ENCODE data around the gene SMIM14.

Gene SMIM14

DNA sequence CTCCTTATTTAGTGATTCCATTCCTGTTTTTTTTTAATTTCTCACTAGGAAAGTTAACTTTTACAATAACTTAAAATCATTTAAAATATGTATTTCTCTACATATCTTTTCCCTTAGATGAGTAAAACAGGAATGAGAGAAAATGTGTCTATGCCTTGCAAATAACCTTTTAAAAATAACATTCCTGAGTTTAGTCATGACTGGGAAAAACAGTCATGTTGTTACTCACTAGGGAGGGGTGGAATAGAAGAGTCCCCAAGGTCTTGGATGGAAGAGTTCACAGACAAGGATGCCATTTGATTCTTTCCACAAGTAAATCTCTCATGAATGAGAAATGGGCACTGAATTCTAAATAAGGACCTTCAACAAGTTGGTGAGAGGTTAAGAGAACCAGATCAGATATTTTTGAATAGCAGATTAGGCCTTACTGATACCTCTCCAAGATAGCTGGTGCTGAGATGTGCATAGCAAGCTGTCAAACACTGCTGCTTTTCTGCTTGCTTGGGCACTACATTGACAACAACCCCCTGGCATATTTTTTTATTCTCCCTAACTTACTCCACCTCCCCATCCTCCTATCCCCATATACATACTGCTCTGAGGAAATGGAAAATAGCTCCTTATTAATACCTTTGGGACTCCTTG is 136.5 kb downstream of the SMIM14 start:
- H3K4me1 ChIP-seq (ENCODE audit: control insufficient read depth, low read length): no peaks in the 10 kb centered on the region
- H3K9me2 ChIP-seq (replicated peaks; ENCODE audit: control insufficient read depth, low read length): no peaks in the 10 kb centered on the region
- H4K20me1 ChIP-seq (ENCODE audit: control insufficient read depth, insufficient read depth, low read depth, low read length): no peaks in the 10 kb centered on the region
- TF ChIP-seq EZH2phosphoT487 (IDR thresholded peaks at IDR 0.05; ENCODE audit: borderline replicate concordance, low read length): no peak
- TF ChIP-seq, protein P1, sequence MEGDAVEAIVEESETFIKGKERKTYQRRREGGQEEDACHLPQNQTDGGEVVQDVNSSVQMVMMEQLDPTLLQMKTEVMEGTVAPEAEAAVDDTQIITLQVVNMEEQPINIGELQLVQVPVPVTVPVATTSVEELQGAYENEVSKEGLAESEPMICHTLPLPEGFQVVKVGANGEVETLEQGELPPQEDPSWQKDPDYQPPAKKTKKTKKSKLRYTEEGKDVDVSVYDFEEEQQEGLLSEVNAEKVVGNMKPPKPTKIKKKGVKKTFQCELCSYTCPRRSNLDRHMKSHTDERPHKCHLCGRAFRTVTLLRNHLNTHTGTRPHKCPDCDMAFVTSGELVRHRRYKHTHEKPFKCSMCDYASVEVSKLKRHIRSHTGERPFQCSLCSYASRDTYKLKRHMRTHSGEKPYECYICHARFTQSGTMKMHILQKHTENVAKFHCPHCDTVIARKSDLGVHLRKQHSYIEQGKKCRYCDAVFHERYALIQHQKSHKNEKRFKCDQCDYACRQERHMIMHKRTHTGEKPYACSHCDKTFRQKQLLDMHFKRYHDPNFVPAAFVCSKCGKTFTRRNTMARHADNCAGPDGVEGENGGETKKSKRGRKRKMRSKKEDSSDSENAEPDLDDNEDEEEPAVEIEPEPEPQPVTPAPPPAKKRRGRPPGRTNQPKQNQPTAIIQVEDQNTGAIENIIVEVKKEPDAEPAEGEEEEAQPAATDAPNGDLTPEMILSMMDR (IDR thresholded peaks at IDR 0.05; ENCODE audit: low read depth, low read length, poor library complexity, severe bottlenecking): no peak
- H3K27me3 ChIP-seq (ENCODE audit: control insufficient read depth, low read length): no peaks in the 10 kb centered on the region
- H3K79me2 ChIP-seq (ENCODE audit: control insufficient read depth, low read length): no peaks in the 10 kb centered on the region
- no peak overlapping the region for H3K4me2 ChIP-seq (ENCODE audit: low read length)
- H3K27ac ChIP-seq (ENCODE audit: low read depth, low read length): no peak overlapping the region
- no peaks in the 10 kb centered on the region for H3F3A ChIP-seq (ENCODE audit: control insufficient read depth, insufficient read depth)
- peaks cover 36% of the 10 kb centered on the region for H3K36me3 ChIP-seq (ENCODE audit: control insufficient read depth, low read length)
- no peak overlapping the region for H3K4me3 ChIP-seq (ENCODE audit: low read length)
- H3K9me3 ChIP-seq (ENCODE audit: control insufficient read depth, insufficient read depth, low read length): no peaks in the 10 kb centered on the region

DNA sequence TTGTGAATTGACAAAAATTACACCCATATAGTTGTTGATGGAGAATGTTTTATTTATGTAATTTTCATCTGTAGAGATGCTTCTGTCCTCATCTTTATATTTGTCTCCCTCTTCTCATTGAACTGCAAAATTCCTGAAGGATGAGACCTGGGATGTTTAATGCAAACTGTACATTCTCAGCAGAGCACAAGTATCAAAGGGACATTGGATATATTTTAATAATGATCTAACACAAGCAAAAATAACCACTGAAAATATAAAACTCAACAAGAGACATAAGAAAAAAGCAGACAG is 140.0 kb downstream of the SMIM14 start:
- H3K9me2 ChIP-seq (replicated peaks; ENCODE audit: control insufficient read depth, low read length): no peaks in the 10 kb centered on the region
- H3K27me3 ChIP-seq (ENCODE audit: control insufficient read depth, low read length): no peaks in the 10 kb centered on the region
- H4K20me1 ChIP-seq (ENCODE audit: control insufficient read depth, insufficient read depth, low read depth, low read length): no peaks in the 10 kb centered on the region
- H3K79me2 ChIP-seq (ENCODE audit: control insufficient read depth, low read length): no peaks in the 10 kb centered on the region
- peaks cover 16% of the 10 kb centered on the region for H3K36me3 ChIP-seq (ENCODE audit: control insufficient read depth, low read length)
- H3K9me3 ChIP-seq (ENCODE audit: control insufficient read depth, insufficient read depth, low read length): no peaks in the 10 kb centered on the region
- H3K4me2 ChIP-seq (ENCODE audit: low read length): no peak overlapping the region
- no peak overlapping the region for H3K27ac ChIP-seq (ENCODE audit: low read depth, low read length)
- H3F3A ChIP-seq (ENCODE audit: control insufficient read depth, insufficient read depth): no peaks in the 10 kb centered on the region
- H3K4me3 ChIP-seq (ENCODE audit: low read length): no peak overlapping the region
- H3K4me1 ChIP-seq (ENCODE audit: control insufficient read depth, low read length): no peaks in the 10 kb centered on the region
- TF ChIP-seq, protein P1 (IDR thresholded peaks at IDR 0.05; ENCODE audit: low read depth, low read length, poor library complexity, severe bottlenecking): no peak
- no peak for TF ChIP-seq EZH2phosphoT487 (IDR thresholded peaks at IDR 0.05; ENCODE audit: borderline replicate concordance, low read length)

DNA sequence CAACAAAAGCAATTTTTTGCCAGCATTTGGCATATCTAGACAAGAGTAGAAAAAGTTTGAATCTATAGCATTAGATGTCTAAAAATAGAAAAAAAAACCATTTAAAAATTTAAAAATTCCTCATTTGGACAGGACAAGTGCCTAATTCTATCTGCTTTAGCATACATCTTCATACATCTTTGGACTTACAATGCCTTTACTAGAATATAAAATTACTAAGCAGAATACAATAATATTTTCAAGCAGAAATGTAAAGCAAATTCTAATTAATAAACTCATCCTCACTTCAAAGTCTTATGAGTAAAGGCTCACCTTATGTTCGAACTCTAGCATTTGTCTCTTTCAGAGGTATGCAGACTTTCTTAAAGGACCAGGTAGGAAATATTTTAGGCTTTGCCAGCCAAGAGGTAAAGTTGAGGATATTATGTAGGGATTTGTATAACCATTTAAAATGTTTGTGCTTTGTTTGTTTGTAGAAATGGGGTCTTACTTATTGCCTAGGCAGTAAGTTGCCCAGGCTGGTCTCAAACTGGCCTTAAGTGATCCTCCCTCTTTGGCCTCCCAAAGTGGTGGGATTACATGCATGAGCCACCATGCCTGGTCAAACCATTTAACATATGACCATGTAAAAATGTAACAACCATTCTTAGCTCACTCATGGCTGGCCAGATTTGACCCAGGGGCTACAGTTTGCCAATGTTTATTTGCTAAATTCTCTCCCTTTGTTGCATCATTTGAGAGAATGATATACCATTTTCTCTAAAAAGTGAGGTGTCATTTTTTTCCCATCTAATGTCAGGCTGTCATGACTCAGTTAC is 140.5 kb downstream of the SMIM14 start:
- Histone ChIP-seq H4K20me1 (ENCODE audit: control insufficient read depth, insufficient read depth, low read depth, low read length) (no peaks in the 10 kb centered on the region), H3K9me3 (ENCODE audit: control insufficient read depth, insufficient read depth, low read length) (no peaks in the 10 kb centered on the region), H3K9me2 (replicated peaks; ENCODE audit: control insufficient read depth, low read length) (no peaks in the 10 kb centered on the region), H3K4me1 (ENCODE audit: control insufficient read depth, low read length) (no peaks in the 10 kb centered on the region), H3K36me3 (ENCODE audit: control insufficient read depth, low read length) (peaks cover 10% of the 10 kb centered on the region), H3K4me3 (ENCODE audit: low read length) (no peak overlapping the region), H3K4me2 (ENCODE audit: low read length) (no peak overlapping the region), H3K79me2 (ENCODE audit: control insufficient read depth, low read length) (no peaks in the 10 kb centered on the region), H3K27ac (ENCODE audit: low read depth, low read length) (no peak overlapping the region), H3K27me3 (ENCODE audit: control insufficient read depth, low read length) (no peaks in the 10 kb centered on the region), H3F3A (ENCODE audit: control insufficient read depth, insufficient read depth) (no peaks in the 10 kb centered on the region)
- TF ChIP-seq, protein P1 (IDR thresholded peaks at IDR 0.05; ENCODE audit: low read depth, low read length, poor library complexity, severe bottlenecking): no peak
- TF ChIP-seq EZH2phosphoT487 (IDR thresholded peaks at IDR 0.05; ENCODE audit: borderline replicate concordance, low read length): no peak
